Ecto neural progenitor cell (in vitro differentiated cells): Measurements from ENCODE around the gene PCBP2.

Source experiments
- DNase-seq: peaks from one replicate; pipeline ENCODE4 v3.0.0-alpha.2; 2018; ENCODE audit warnings: low spot score

Gene PCBP2

GRCh38 chr12:53493610-53494391 lies 41.9 kb downstream of the PCBP2 start:
- no peak for DNase-seq

- DNase-seq = peak; percentile 82
These were observed 44.2 kb downstream of the PCBP2 start for GRCh38 chr12:53495903-53496751.

- peak; percentile 32 for DNase-seq
These were observed 44.8 kb downstream of the PCBP2 start for GRCh38 chr12:53496752-53497032.

GRCh38 chr12:53497461-53497860 lies 45.6 kb downstream of the PCBP2 start:
- DNase-seq = no peak

DNA sequence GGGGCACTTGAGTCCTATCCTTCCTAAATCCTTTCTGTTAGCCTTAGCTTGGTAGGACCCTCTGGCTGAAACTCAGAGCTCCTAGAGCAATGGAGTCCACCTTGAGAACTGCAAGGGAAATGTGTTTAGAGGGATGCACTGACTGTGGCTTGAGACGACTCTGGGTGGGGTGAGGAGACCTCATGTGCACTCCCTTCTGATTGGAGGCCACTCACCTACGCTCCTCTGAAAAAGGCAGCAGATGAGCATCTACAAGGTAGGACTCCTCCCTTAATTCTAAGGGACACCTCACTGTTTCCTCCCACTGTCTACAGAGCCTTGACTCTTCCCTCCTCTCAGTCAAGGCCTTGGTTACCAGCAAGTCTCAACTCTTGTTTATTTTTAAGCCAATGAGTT lies 46.3 kb downstream of the PCBP2 start:
- DNase-seq = no peak

DNA sequence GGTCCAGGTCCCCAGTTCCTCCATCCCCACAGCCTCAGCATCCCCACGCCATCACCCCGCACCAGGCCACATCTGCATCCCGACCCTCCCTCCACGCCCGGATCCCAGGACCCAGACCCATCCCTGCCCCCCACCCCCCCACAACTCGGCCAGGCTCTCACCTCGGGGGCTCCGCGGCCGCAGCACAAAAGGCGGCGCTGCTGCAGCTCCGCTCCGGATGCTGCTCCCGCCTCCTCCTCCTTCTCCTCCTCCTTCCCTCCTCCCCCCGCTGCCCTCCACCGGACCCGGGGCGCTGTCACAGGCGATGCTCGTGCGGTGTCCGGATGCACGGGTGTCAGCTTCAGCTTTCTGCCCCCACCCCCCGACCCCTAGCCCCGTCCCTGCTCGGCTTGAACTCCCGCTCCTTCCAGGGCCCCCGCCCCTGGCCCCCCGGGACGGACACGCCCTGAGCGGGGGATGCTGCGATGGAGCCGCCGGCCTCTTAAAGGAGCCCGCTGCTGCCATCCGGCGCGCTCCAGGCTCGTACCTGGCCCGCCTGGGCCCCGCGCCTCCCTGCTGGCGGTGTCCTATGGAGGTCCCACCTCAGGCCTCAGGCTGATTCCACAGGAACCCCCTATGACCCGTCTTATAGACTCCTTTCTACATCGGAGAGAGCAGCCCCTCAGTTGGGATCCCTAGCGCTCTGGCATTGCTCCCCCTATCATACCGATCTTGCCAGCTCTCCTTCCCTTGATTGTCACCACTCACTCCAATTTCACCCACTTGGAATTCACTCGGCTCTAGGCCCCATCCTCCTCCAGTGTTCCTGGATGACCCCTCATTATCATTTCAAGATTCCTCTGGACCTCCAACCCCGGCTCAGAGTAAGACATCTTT lies 47.6 kb downstream of the PCBP2 start, which contains the start of gene MAP3K12:
Gene MAP3K12 (minus strand): TSS at position 193 of the 876 bp plus-strand sequence. CDS start 12,067 bp downstream, outside the sequence.
- DNase-seq = peak; percentile 89

DNA sequence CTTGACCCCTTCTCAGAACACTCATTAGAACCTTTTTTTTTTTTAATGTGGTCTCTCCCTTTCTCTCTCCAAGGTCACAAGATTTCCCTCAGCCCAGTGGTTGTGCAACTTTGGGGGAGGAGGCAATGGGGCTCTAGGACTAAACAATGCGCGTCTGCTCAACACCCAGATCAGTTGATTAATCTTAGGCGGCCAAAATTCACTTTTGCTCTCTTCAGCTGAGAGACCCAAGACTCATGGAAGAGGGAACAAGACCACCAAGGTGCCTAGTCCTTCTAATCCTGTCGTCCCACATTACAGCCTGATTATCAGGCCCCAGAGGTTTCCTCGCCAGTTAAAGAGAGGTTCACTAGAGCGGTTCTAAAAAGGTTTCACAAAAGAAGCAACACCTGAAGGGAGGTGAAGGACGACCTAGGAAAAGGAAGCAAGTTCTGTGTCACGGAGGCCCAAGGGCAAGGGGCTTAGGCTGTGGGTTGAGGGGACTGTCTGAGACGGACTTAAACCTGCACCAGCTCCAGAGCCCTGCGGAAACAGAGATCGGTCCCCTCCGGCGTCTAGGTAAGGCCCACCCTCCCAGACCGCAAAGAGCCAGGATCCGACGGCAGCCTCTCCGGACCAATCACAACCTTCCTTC lies 48.4 kb downstream of the PCBP2 start:
- DNase-seq = no peak

GRCh38 chr12:53500776-53501614 lies 49.1 kb downstream of the PCBP2 start, which contains the start of gene TARBP2:
Gene TARBP2 (plus strand): TSS chr12:53501283. CDS start chr12:53501409, 126 bp downstream.
- peak; percentile 100 for DNase-seq

DNA sequence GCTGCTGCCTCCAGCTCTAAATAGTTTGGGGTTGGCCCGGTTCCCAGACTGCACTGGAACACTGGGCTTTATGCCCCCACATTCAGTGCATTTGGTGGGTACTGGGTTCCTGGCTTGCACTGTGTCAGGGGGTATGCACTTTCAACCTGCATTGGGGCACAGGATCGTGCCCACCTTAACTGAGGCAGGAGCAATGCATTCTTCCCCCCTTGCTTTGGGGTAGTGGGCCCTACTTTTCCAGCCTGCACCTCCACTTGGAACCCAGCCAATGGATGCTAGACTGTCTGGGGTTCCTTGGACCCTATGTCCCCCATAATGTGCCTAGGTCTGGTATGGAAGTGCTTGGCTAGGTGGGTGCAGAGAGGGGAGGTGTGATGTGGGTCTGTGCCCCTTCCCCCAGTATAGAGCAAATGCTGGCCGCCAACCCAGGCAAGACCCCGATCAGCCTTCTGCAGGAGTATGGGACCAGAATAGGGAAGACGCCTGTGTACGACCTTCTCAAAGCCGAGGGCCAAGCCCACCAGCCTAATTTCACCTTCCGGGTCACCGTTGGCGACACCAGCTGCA lies 49.8 kb downstream of the PCBP2 start:
- no peak for DNase-seq

DNA sequence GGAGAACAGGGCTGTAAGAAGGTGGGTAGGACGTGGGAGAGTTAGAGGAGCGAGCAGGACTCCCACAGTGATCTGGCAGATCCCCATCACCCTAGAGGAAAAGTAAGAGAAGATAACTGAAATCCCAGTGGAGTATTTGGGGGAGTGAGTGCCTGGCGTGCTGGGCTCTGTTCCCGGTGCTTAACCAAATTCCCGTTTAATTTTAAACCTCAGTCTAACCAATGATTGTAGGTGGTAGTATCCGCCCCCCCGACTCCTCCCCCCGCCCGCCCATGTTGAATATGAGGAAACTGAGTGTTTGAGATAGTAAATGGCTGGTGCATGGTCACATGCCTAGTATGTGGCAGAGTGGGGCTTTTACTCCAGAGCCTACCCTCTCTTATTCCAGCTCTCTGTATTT lies 50.4 kb downstream of the PCBP2 start:
- no peak for DNase-seq

GRCh38 chr12:53502983-53503728 lies 51.3 kb downstream of the PCBP2 start:
- no peak for DNase-seq

- DNase-seq = no peak
These were observed 52.4 kb downstream of the PCBP2 start for GRCh38 chr12:53504004-53504920.

DNA sequence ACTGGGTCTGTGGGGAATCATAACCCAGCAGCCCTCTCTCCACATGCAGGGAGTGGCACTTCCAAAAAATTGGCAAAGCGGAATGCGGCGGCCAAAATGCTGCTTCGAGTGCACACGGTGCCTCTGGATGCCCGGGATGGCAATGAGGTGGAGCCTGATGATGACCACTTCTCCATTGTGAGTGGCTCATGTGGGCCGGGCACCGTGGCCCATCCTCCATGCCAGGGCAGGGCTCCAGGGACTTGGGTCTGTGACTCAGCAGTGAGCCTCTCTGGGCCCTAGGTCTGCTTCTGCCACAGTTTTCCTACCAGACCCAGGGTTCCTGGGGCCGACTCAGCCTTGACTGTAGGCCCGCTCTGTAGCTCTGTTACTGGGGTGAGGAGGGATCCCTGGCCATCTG lies 53.2 kb downstream of the PCBP2 start:
- no peak for DNase-seq

DNA sequence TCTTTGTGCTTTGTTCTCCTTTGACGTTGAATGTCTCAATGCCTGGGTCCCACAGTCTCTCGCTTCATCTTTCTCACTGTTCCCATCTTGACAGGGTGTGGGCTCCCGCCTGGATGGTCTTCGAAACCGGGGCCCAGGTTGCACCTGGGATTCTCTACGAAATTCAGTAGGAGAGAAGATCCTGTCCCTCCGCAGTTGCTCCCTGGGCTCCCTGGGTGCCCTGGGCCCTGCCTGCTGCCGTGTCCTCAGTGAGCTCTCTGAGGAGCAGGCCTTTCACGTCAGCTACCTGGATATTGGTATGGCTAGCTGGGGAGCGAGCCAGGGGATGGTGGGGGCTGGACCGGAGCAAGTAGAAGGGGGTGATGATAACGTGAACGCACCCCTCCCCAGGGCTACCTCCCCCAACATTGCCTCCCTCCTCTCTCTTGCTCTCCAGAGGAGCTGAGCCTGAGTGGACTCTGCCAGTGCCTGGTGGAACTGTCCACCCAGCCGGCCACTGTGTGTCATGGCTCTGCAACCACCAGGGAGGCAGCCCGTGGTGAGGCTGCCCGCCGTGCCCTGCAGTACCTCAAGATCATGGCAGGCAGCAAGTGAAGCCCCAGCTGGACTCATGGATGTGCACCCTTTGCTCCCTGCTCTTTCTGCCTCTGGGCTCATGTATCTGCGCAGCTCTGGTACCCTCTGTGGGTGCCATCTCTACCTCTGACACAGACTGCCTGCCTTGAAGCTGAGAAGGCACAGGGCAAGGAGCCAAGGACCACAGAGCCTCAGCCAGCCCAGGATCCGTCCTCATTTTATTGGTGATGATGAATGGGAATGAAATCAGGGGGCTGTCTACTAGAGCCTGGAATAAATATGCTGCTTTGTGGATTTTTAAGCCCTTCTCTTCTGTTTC lies 53.9 kb downstream of the PCBP2 start:
- DNase-seq = no peak

GRCh38 chr12:53506450-53506785 lies 54.5 kb downstream of the PCBP2 start:
- no peak for DNase-seq

- no peak for DNase-seq
These were observed 55.1 kb downstream of the PCBP2 start, which contains the start of gene NPFF for GRCh38 chr12:53506881-53507602. Gene NPFF (minus strand): TSS chr12:53507484. CDS start chr12:53507474, 10 bp downstream.

GRCh38 chr12:53507603-53507885 lies 55.6 kb downstream of the PCBP2 start:
- no peak for DNase-seq
